Activated T-helper 1 cell treated with anti-CD3 and anti-CD28 coated beads, Interleukin-12 subunit alpha, Interleukin-12 subunit beta, Interleukin-2, Interleukin-4 antibody, amounts not matched to agents 30 ng/mL and 10 ng/mL and 1 ng/mL, durations not matched to agents 14 hours and 24 hours and 36 hours (primary cell): Measurements from ENCODE around the gene SMIM8. TPM values are rescaled to one million over a fixed set of nuclear protein-coding genes. Genes with fewer than 3 reads are reported as not detected.
"Not testable (repeated sequence)": the region's sequence is repeated elsewhere in the genome, so short reads cannot be mapped to it uniquely, and the experiment has no call there.

Source experiments
- DNase-seq: peaks from one replicate; pipeline ENCODE4 v3.0.0; 2021; ENCODE audit warnings: low spot score
- H3K27ac Mint-ChIP-seq: one replicate; pipeline ENCODE4 v1.8.0; 2021; ENCODE audit warnings: mild to moderate bottlenecking, mixed read lengths
- H3K27me3 Mint-ChIP-seq: one replicate; pipeline ENCODE4 v1.8.0; 2022; ENCODE audit warnings: mild to moderate bottlenecking, moderate library complexity, mixed read lengths; ENCODE audit not compliant: insufficient read depth
- H3K36me3 Mint-ChIP-seq: one replicate; pipeline ENCODE4 v1.8.0; 2021; ENCODE audit warnings: low read depth, mixed read lengths
- H3K4me1 Mint-ChIP-seq: one replicate; pipeline ENCODE4 v1.8.0; 2021; ENCODE audit warnings: low read depth, mixed read lengths
- H3K4me3 Mint-ChIP-seq: one replicate; pipeline ENCODE4 v1.8.0; 2021; ENCODE audit warnings: mild to moderate bottlenecking, moderate library complexity, mixed read lengths
- H3K9me3 Mint-ChIP-seq: one replicate; pipeline ENCODE4 v1.8.0; 2021; ENCODE audit warnings: mixed read lengths
- intact Hi-C: fragments of 100-400 bp; cut with micrococcal nuclease; formaldehyde crosslinking; loops from one replicate; pipeline ENCODE4 v1.15.1; 2024
- total RNA-seq: library from RNA; stranded (reverse); gene quantifications from 2 replicates; pipeline ENCODE4 v1.2.3, GENCODE V29; 2022

SMIM8 gene
- total RNA-seq, 1 donor from 2014 or later, result 9.2 TPM

GRCh38 chr6:87301277-87301676 is 21.1 kb upstream of the SMIM8 start:
- not testable (repeated sequence) for DNase-seq

GRCh38 chr6:87308970-87309369 is 13.4 kb upstream of the SMIM8 start:
- Mint-ChIP-seq H3K4me3 (no peak overlapping the region), H3K4me1 (no peaks in the 10 kb centered on the region), H3K27ac (no peak overlapping the region), H3K36me3 (peaks cover 1% of the 10 kb centered on the region), H3K9me3 (no peaks in the 10 kb centered on the region), H3K27me3 (peaks cover 17% of the 10 kb centered on the region)
- no peak for DNase-seq
- intact Hi-C loops, result no loop called here

More at GRCh38 chr6:87301277-87301676, 21.1 kb upstream of the SMIM8 start:
- H3K9me3 Mint-ChIP-seq, H3K27ac Mint-ChIP-seq, H3K27me3 Mint-ChIP-seq, intact Hi-C loops, H3K4me1 Mint-ChIP-seq, H3K36me3 Mint-ChIP-seq, H3K4me3 Mint-ChIP-seq: not testable (repeated sequence)

- no peaks in the 10 kb centered on the region for H3K9me3 Mint-ChIP-seq
- no peak overlapping the region for H3K4me3 Mint-ChIP-seq
- H3K27ac Mint-ChIP-seq, result no peak overlapping the region
- H3K4me1 Mint-ChIP-seq, result no peaks in the 10 kb centered on the region
- no peaks in the 10 kb centered on the region for H3K36me3 Mint-ChIP-seq
- intact Hi-C loops, result no loop called here
- peaks cover 18% of the 10 kb centered on the region for H3K27me3 Mint-ChIP-seq
- DNase-seq, result no peak
These were observed 9.5 kb upstream of the SMIM8 start for GRCh38 chr6:87312860-87313259.

- Mint-ChIP-seq H3K4me1 (no peaks in the 10 kb centered on the region), H3K27me3 (peaks cover 19% of the 10 kb centered on the region), H3K4me3 (no peak overlapping the region), H3K9me3 (no peaks in the 10 kb centered on the region), H3K36me3 (no peaks in the 10 kb centered on the region), H3K27ac (no peak overlapping the region)
- no peak for DNase-seq
- intact Hi-C loops, result no loop called here
These were observed 7.3 kb upstream of the SMIM8 start for GRCh38 chr6:87315071-87315470.

GRCh38 chr6:87319271-87319987 is 3.0 kb upstream of the SMIM8 start:
- no peaks in the 10 kb centered on the region for H3K36me3 Mint-ChIP-seq
- intact Hi-C loops, result no loop called here
- no peak overlapping the region for H3K4me3 Mint-ChIP-seq
- no peaks in the 10 kb centered on the region for H3K9me3 Mint-ChIP-seq
- H3K27me3 Mint-ChIP-seq, result peaks cover 6% of the 10 kb centered on the region
- H3K27ac Mint-ChIP-seq, result no peak overlapping the region
- DNase-seq, result no peak
- H3K4me1 Mint-ChIP-seq, result peaks cover 8% of the 10 kb centered on the region

GRCh38 chr6:87323880-87324279 is 1.5 kb downstream of the SMIM8 start:
- not testable (repeated sequence) for H3K4me1 Mint-ChIP-seq, H3K9me3 Mint-ChIP-seq, H3K36me3 Mint-ChIP-seq, H3K27me3 Mint-ChIP-seq, H3K27ac Mint-ChIP-seq, DNase-seq
- H3K4me3 Mint-ChIP-seq, result peak overlapping the region; percentile 49
- intact Hi-C loops, result loop anchor here (2.0 kb wide), 1 partner anchor 85 kb away; no protein-coding TSS in a partner anchor

GRCh38 chr6:87330961-87331360 is 8.6 kb downstream of the SMIM8 start:
- no peak overlapping the region for H3K27ac Mint-ChIP-seq
- no peak for DNase-seq
- intact Hi-C loops, result no loop called here
- H3K9me3 Mint-ChIP-seq, result peaks cover 8% of the 10 kb centered on the region
- peaks cover 8% of the 10 kb centered on the region for H3K36me3 Mint-ChIP-seq
- H3K27me3 Mint-ChIP-seq, result no peaks in the 10 kb centered on the region
- H3K4me1 Mint-ChIP-seq, result peaks cover 21% of the 10 kb centered on the region
- no peak overlapping the region for H3K4me3 Mint-ChIP-seq

GRCh38 chr6:87333033-87333432 is 10.6 kb downstream of the SMIM8 start:
- peaks cover 8% of the 10 kb centered on the region for H3K36me3 Mint-ChIP-seq
- no peak overlapping the region for H3K27ac Mint-ChIP-seq
- peaks cover 8% of the 10 kb centered on the region for H3K9me3 Mint-ChIP-seq
- H3K4me1 Mint-ChIP-seq, result peaks cover 21% of the 10 kb centered on the region
- H3K4me3 Mint-ChIP-seq, result no peak overlapping the region
- no peak for DNase-seq
- intact Hi-C loops, result no loop called here
- no peaks in the 10 kb centered on the region for H3K27me3 Mint-ChIP-seq

GRCh38 chr6:87333591-87334181 is 11.3 kb downstream of the SMIM8 start:
- Mint-ChIP-seq H3K4me3 (no peak overlapping the region), H3K36me3 (peaks cover 8% of the 10 kb centered on the region), H3K27me3 (no peaks in the 10 kb centered on the region), H3K4me1 (peaks cover 21% of the 10 kb centered on the region), H3K27ac (no peak overlapping the region), H3K9me3 (peaks cover 8% of the 10 kb centered on the region)
- no peak for DNase-seq
- intact Hi-C loops, result no loop called here

- Mint-ChIP-seq H3K9me3 (peaks cover 8% of the 10 kb centered on the region), H3K4me3 (no peak overlapping the region), H3K4me1 (peaks cover 21% of the 10 kb centered on the region), H3K27me3 (no peaks in the 10 kb centered on the region), H3K27ac (no peak overlapping the region), H3K36me3 (peaks cover 10% of the 10 kb centered on the region)
- DNase-seq, result no peak
- intact Hi-C loops, result no loop called here
These were observed 12.3 kb downstream of the SMIM8 start for GRCh38 chr6:87334683-87335082.

- no peak for DNase-seq
- Mint-ChIP-seq H3K4me3 (no peak overlapping the region), H3K4me1 (peaks cover 16% of the 10 kb centered on the region), H3K36me3 (peaks cover 9% of the 10 kb centered on the region), H3K9me3 (peaks cover 8% of the 10 kb centered on the region), H3K27ac (no peak overlapping the region), H3K27me3 (no peaks in the 10 kb centered on the region)
- intact Hi-C loops, result no loop called here
These were observed 14.0 kb downstream of the SMIM8 start for GRCh38 chr6:87336367-87336766.

- Mint-ChIP-seq H3K27ac (no peak overlapping the region), H3K4me1 (no peaks in the 10 kb centered on the region), H3K4me3 (no peak overlapping the region), H3K27me3 (no peaks in the 10 kb centered on the region), H3K36me3 (peaks cover 4% of the 10 kb centered on the region), H3K9me3 (no peaks in the 10 kb centered on the region)
- no peak for DNase-seq
- intact Hi-C loops, result no loop called here
These were observed 17.8 kb downstream of the SMIM8 start for GRCh38 chr6:87340230-87340629.

GRCh38 chr6:87341158-87341557 is 18.8 kb downstream of the SMIM8 start:
- H3K9me3 Mint-ChIP-seq, result no peaks in the 10 kb centered on the region
- peaks cover 4% of the 10 kb centered on the region for H3K36me3 Mint-ChIP-seq
- intact Hi-C loops, result no loop called here
- no peak overlapping the region for H3K27ac Mint-ChIP-seq
- no peaks in the 10 kb centered on the region for H3K27me3 Mint-ChIP-seq
- H3K4me3 Mint-ChIP-seq, result no peak overlapping the region
- no peaks in the 10 kb centered on the region for H3K4me1 Mint-ChIP-seq
- no peak for DNase-seq
